CD14-positive monocyte (primary cell): ENCODE data around the gene SZT2. TPM values are rescaled to one million over a fixed set of nuclear protein-coding genes. Genes with fewer than 3 reads are reported as not detected.
A peak's percentile ranks its signal among the peaks of the same experiment; 100 is the strongest.

Experiments
- DNase-seq, 3 donors: peaks; one replicate each; pipeline ENCODE4 v3.0.0-alpha.2; 2011 to 2022
- H2AFZ ChIP-seq: 2 replicates; pipeline ENCODE4 v1.6.0; 2012; ENCODE audit warnings: mild to moderate bottlenecking, low read depth, low read length, inconsistent platforms; ENCODE audit not compliant: insufficient read depth, poor library complexity, severe bottlenecking
- H3K27ac ChIP-seq, 2 donors: 1 replicate in 1 of 2; 2 replicates in 1 of 2; pipeline ENCODE4 v1.5.1; 2012 to 2013; ENCODE audit warnings: low read length in 2 of 2, control low read depth in 1 of 2, inconsistent platforms in 1 of 2, low read depth in 1 of 2, mild to moderate bottlenecking in 1 of 2
- H3K27me3 ChIP-seq, 2 donors: one replicate each; pipeline versions ENCODE4 v1.6.0 to v1.6.1; 2011 to 2013; ENCODE audit warnings: low read length in 2 of 2; ENCODE audit not compliant: control insufficient read depth in 2 of 2, insufficient read depth in 2 of 2
- H3K36me3 ChIP-seq, 2 donors: replicated peaks in 1 of 2; 1 replicate in 1 of 2; 2 replicates in 1 of 2; pipeline versions ENCODE4 v1.5.1 to v1.6.1; 2012 to 2013; ENCODE audit warnings: low read length in 2 of 2, control low read depth in 1 of 2, inconsistent platforms in 1 of 2, mild to moderate bottlenecking in 1 of 2; ENCODE audit not compliant: insufficient read depth in 2 of 2, control insufficient read depth in 1 of 2
- H3K4me1 ChIP-seq, 2 donors: 1 replicate in 1 of 2; 2 replicates in 1 of 2; pipeline versions ENCODE4 v1.5.1 to v1.6.1; 2012 to 2013; ENCODE audit warnings: low read length in 2 of 2, control low read depth in 1 of 2, inconsistent platforms in 1 of 2, mild to moderate bottlenecking in 1 of 2, moderate library complexity in 1 of 2; ENCODE audit not compliant: insufficient read depth in 2 of 2, control insufficient read depth in 1 of 2
- H3K4me2 ChIP-seq: replicated peaks from 2 replicates; pipeline ENCODE3; 2012; ENCODE audit warnings: low read length, moderate library complexity, mild to moderate bottlenecking; ENCODE audit not compliant: poor library complexity, severe bottlenecking; ENCODE audit errors: extremely low read depth
- H3K4me3 ChIP-seq, 3 experiments: fragments of 200-600 bp in 1 of 3; sonication (generic) in 1 of 3; replicated peaks in 1 of 3; 1 replicate in 2 of 3; 2 replicates in 1 of 3; pipeline ENCODE4 v1.5.1; 2011 to 2013; ENCODE audit warnings: low read length in 3 of 3, mild to moderate bottlenecking in 3 of 3, control low read depth in 2 of 3, low read depth in 2 of 3, inconsistent platforms in 1 of 3, moderate library complexity in 1 of 3
- H3K79me2 ChIP-seq: 2 replicates; pipeline ENCODE4 v1.6.0; 2012; ENCODE audit warnings: mild to moderate bottlenecking, control low read depth, inconsistent platforms, low read length, moderate library complexity; ENCODE audit not compliant: insufficient read depth
- H3K9ac ChIP-seq: 2 replicates; pipeline ENCODE4 v1.6.0; 2017; ENCODE audit warnings: low read length, mild to moderate bottlenecking; ENCODE audit not compliant: insufficient read depth, poor library complexity, severe bottlenecking
- H3K9me3 ChIP-seq, 2 donors: replicated peaks in 1 of 2; 1 replicate in 1 of 2; 2 replicates in 1 of 2; pipeline versions ENCODE4 v1.5.1 to v1.6.1; 2012 to 2013; ENCODE audit warnings: low read length in 2 of 2, control low read depth in 1 of 2; ENCODE audit not compliant: control insufficient read depth in 1 of 2, insufficient read depth in 1 of 2
- H4K20me1 ChIP-seq: 2 replicates; pipeline ENCODE4 v1.6.0; 2012; ENCODE audit warnings: mild to moderate bottlenecking, low read length, control low read depth, moderate library complexity; ENCODE audit not compliant: insufficient read depth
- H3K27ac Mint-ChIP-seq, 7 donors: one replicate each; pipeline ENCODE4 v1.8.0; 2020; ENCODE audit warnings: mild to moderate bottlenecking in 7 of 7, mixed read lengths in 7 of 7, moderate library complexity in 6 of 7, inconsistent platforms in 2 of 7
- H3K27me3 Mint-ChIP-seq, 3 donors: one replicate each; pipeline ENCODE4 v1.8.0; 2021 to 2022; ENCODE audit warnings: low read depth in 3 of 3, mild to moderate bottlenecking in 3 of 3, mixed read lengths in 3 of 3, moderate library complexity in 3 of 3, inconsistent platforms in 1 of 3
- H3K36me3 Mint-ChIP-seq, 2 donors: one replicate each; pipeline ENCODE4 v1.8.0; 2020; ENCODE audit warnings: mixed read lengths in 2 of 2, inconsistent platforms in 1 of 2, mild to moderate bottlenecking in 1 of 2
- H3K4me1 Mint-ChIP-seq: one replicate; pipeline ENCODE4 v1.8.0; 2020; ENCODE audit warnings: mild to moderate bottlenecking, mixed read lengths
- H3K4me3 Mint-ChIP-seq, 2 donors: one replicate each; pipeline ENCODE4 v1.8.0; 2020; ENCODE audit warnings: mild to moderate bottlenecking in 2 of 2, mixed read lengths in 2 of 2, moderate library complexity in 1 of 2
- H3K9me3 Mint-ChIP-seq, 7 donors: one replicate each; pipeline ENCODE4 v1.8.0; 2020 to 2022; ENCODE audit warnings: mixed read lengths in 7 of 7, mild to moderate bottlenecking in 6 of 7, moderate library complexity in 6 of 7, inconsistent platforms in 2 of 7
- WGBS: methylation state at CpG from one replicate; pipeline ENCODE4 v1.1.5; 2013; ENCODE audit warnings: missing lambda C conversion rate; ENCODE audit not compliant: insufficient coverage; 5-methylcytosine and 5-hydroxymethylcytosine counted together
- intact Hi-C, 2 donors: fragments of 100-400 bp; cut with micrococcal nuclease; formaldehyde crosslinking; loops; one replicate each; pipeline versions ENCODE4 v1.15.0 to v1.15.1; 2023
- polyA plus RNA-seq, 3 donors: library from polyadenylated mRNA; depleted of rRNA in 1 of 3; unstranded in 2 of 3; stranded (reverse) in 1 of 3; fragments of 300-500 nt in 2 of 3; fragments of >200 nt in 1 of 3; fragmentation: Illumina TruSeq in 2 of 3; gene quantifications; 1 replicate in 2 of 3; 2 replicates in 1 of 3; pipeline ENCODE4 v1.2.3, GENCODE V29; 2012 to 2021
- TF ChIP-seq, protein P1 (sequence below): fragments of 200-600 bp; IDR thresholded peaks from one replicate; pipeline ENCODE4 v1.8.0; 2022; ENCODE audit warnings: antibody characterized with exemption, mild to moderate bottlenecking

The SZT2 gene
- polyA plus RNA-seq, 3 donors: 2.4 to 29.9 (median 2.6) TPM

DNA sequence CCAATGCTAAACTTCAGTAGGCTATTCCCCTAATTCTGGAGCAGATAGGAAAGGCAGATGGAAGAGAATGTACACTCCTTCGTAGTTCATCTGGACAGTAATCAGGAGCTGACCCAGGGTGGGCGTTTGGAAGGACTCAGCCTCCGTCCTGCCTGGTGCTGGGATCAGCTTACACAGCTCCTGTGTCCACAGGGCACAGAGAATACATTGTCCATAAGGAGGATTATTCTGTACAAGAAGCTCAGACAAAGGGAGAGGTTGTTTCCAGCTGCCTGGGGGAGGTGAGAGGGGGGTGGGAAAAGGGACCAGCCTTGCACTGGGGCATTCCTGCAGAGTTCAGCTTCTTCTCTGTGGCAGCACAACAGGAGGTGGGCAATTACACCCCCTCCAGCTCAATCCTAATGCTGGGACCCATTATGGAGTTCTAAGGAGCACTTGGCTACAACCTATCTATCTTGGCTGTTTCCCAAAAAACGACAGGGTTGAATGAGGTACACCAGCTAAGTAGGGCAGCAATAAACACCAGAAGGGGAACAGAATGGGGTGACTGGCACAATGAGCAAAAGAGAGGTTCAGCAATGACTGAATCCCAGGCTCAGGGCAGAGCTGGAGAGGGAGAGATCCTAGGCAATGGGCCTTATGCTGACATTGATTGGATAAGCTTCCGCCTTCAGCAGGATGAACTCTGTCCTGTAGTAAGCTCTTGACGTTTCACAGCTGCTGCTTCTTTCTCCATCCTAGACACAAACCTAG lies 7.5 kb upstream of the SZT2 start:
- peaks cover 0 to 2% (median 0%) of the 10 kb centered on the region in 3 donors for H3K27me3 Mint-ChIP-seq
- H3K27ac Mint-ChIP-seq: peak overlapping the region; percentile 66 to 91 (median 87)
- intact Hi-C loops: loop anchor here in 1 of 2 donors (10.0 kb wide), 1 partner anchor 263 kb away; no protein-coding TSS in a partner anchor
- no peak overlapping the region for H3K9ac ChIP-seq
- H3K4me3 ChIP-seq: peak overlapping the region in 1 of 3 experiments; percentile 6
- no peaks in the 10 kb centered on the region for H3K9me3 ChIP-seq
- H3K9me3 Mint-ChIP-seq: peaks cover 0 to 2% (median 0%) of the 10 kb centered on the region in 7 donors
- H3K79me2 ChIP-seq: no peaks in the 10 kb centered on the region
- H3K4me1 Mint-ChIP-seq: peaks cover 25% of the 10 kb centered on the region
- 80% methylated on average over 4 of the region's 6 CpGs for WGBS
- peak overlapping the region; percentile 54 to 74 for H3K27ac ChIP-seq
- H3K36me3 ChIP-seq: peaks cover 47 to 57% of the 10 kb centered on the region in 2 donors
- H2AFZ ChIP-seq: no peak overlapping the region
- TF ChIP-seq, protein P1, sequence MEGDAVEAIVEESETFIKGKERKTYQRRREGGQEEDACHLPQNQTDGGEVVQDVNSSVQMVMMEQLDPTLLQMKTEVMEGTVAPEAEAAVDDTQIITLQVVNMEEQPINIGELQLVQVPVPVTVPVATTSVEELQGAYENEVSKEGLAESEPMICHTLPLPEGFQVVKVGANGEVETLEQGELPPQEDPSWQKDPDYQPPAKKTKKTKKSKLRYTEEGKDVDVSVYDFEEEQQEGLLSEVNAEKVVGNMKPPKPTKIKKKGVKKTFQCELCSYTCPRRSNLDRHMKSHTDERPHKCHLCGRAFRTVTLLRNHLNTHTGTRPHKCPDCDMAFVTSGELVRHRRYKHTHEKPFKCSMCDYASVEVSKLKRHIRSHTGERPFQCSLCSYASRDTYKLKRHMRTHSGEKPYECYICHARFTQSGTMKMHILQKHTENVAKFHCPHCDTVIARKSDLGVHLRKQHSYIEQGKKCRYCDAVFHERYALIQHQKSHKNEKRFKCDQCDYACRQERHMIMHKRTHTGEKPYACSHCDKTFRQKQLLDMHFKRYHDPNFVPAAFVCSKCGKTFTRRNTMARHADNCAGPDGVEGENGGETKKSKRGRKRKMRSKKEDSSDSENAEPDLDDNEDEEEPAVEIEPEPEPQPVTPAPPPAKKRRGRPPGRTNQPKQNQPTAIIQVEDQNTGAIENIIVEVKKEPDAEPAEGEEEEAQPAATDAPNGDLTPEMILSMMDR: no peak
- peak overlapping the region; percentile 3 to 28 for H3K4me3 Mint-ChIP-seq
- no peak for DNase-seq
- no peaks in the 10 kb centered on the region for H4K20me1 ChIP-seq
- H3K4me2 ChIP-seq: peak overlapping the region; percentile 11
- H3K4me1 ChIP-seq: peaks cover 19 to 22% of the 10 kb centered on the region in 2 donors
- no peaks in the 10 kb centered on the region for H3K27me3 ChIP-seq
- H3K36me3 Mint-ChIP-seq: peaks cover 68 to 73% of the 10 kb centered on the region in 2 donors

DNA sequence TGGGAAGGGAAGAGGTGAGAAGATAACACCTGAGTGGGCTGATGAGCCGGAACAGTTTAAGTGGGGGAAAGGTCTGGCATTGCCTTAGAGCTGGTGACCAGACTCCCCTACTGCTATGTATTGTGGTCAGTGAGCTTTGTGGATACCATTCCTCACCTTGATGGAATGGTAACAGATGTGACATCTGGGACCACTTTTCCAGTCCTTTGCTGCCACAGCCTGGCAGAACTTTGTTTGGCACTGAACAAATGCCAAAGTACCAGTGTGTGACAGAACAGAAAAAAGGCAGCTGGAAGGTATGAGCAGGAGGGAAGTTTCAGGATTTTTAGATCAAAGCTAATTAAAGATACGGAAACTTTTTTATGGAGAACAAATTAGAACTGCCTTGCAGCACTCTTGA lies 6.2 kb upstream of the SZT2 start:
- TF ChIP-seq, protein P1: no peak
- peaks cover 68 to 70% of the 10 kb centered on the region in 2 donors for H3K36me3 Mint-ChIP-seq
- H3K4me3 ChIP-seq: no peak overlapping the region
- DNase-seq: no peak
- H3K9me3 Mint-ChIP-seq: peaks cover 0 to 2% (median 0%) of the 10 kb centered on the region in 7 donors
- H4K20me1 ChIP-seq: peaks cover 4% of the 10 kb centered on the region
- no peak overlapping the region for H3K9ac ChIP-seq
- H3K4me3 Mint-ChIP-seq: no peak overlapping the region
- intact Hi-C loops: loop anchor here in 1 of 2 donors (10.0 kb wide), 1 partner anchor 261 kb away; no protein-coding TSS in a partner anchor
- peaks cover 31% of the 10 kb centered on the region for H3K4me1 Mint-ChIP-seq
- peaks cover 51 to 65% of the 10 kb centered on the region in 2 donors for H3K36me3 ChIP-seq
- peak overlapping the region in 3 of 7 donors; percentile 44 to 52 (median 46) for H3K27ac Mint-ChIP-seq
- no peak overlapping the region for H2AFZ ChIP-seq
- peaks cover 22 to 29% of the 10 kb centered on the region in 2 donors for H3K4me1 ChIP-seq
- no CpG with 5 or more reads among the region's 2 CpGs for WGBS
- H3K27me3 ChIP-seq: no peaks in the 10 kb centered on the region
- H3K79me2 ChIP-seq: peaks cover 12% of the 10 kb centered on the region
- no peak overlapping the region for H3K27ac ChIP-seq
- H3K27me3 Mint-ChIP-seq: no peaks in the 10 kb centered on the region
- no peak overlapping the region for H3K4me2 ChIP-seq
- no peaks in the 10 kb centered on the region for H3K9me3 ChIP-seq
